DND-41 (cell line): ENCODE data around the gene BUD31.

Experiments
- EZH2 ChIP-seq: IDR thresholded peaks from 3 replicates; pipeline ENCODE4 v1.6.1; 2012; ENCODE audit warnings: borderline replicate concordance, low read depth, mild to moderate bottlenecking, moderate library complexity, low read length, inconsistent platforms; ENCODE audit not compliant: severe bottlenecking
- TF ChIP-seq, protein P1 (sequence below): IDR thresholded peaks from 2 replicates; pipeline ENCODE4 v1.5.1; 2012; ENCODE audit warnings: borderline replicate concordance, low read length, moderate library complexity, mild to moderate bottlenecking; ENCODE audit not compliant: poor library complexity, severe bottlenecking; ENCODE audit errors: extremely low read depth

DNA sequence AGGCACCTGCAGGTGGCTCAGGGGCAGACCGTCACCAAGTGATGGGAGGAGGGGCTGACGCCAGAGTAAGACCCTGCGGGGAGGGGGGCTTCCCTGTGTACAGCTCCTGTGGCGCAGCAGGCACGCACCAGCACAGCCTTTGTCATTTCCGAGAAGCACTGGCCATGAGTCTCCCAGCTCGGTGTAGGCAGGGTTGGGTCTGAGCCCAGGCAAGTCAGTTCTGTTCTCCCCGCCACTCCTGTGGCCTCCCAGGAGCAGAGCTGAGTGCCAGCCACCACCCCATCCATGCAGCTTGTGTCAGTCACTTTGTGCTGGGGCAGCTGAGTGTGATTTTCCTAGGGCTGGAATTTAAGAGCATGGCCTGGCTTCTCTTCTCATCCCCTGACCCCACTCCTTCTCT, 43.2 kb downstream of the BUD31 start:
- no peak for TF ChIP-seq EZH2
- TF ChIP-seq, protein P1, sequence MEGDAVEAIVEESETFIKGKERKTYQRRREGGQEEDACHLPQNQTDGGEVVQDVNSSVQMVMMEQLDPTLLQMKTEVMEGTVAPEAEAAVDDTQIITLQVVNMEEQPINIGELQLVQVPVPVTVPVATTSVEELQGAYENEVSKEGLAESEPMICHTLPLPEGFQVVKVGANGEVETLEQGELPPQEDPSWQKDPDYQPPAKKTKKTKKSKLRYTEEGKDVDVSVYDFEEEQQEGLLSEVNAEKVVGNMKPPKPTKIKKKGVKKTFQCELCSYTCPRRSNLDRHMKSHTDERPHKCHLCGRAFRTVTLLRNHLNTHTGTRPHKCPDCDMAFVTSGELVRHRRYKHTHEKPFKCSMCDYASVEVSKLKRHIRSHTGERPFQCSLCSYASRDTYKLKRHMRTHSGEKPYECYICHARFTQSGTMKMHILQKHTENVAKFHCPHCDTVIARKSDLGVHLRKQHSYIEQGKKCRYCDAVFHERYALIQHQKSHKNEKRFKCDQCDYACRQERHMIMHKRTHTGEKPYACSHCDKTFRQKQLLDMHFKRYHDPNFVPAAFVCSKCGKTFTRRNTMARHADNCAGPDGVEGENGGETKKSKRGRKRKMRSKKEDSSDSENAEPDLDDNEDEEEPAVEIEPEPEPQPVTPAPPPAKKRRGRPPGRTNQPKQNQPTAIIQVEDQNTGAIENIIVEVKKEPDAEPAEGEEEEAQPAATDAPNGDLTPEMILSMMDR = no peak
